DND-41 (cell line): ENCODE results near the gene LRP5.

ENCODE experiments used
- ATAC-seq: fragments of 200-7000 bp; cut with Tn5 transposase; 3 replicates; pipeline ENCODE4 v1.9.1; 2021; ENCODE audit warnings: low read depth; ENCODE audit not compliant: insufficient read depth
- DNase-seq: peaks from one replicate; pipeline ENCODE4 v3.0.0-alpha.2; 2020
- H2AFZ ChIP-seq: 2 replicates; pipeline ENCODE4 v1.6.0; 2012; ENCODE audit warnings: low read depth, low read length
- H3K27ac ChIP-seq: 2 replicates; pipeline ENCODE4 v1.5.1; 2012; ENCODE audit warnings: low read length, inconsistent platforms
- H3K27me3 ChIP-seq: fragments of 200-600 bp; sonication (generic); 2 replicates; pipeline ENCODE4 v1.6.0; 2012; ENCODE audit warnings: low read length, mild to moderate bottlenecking, inconsistent platforms; ENCODE audit not compliant: insufficient read depth, poor library complexity
- H3K36me3 ChIP-seq: 2 replicates; pipeline ENCODE4 v1.5.1; 2012; ENCODE audit warnings: low read length, inconsistent platforms; ENCODE audit not compliant: insufficient read depth
- H3K4me1 ChIP-seq: 2 replicates; pipeline ENCODE4 v1.5.1; 2012; ENCODE audit warnings: mild to moderate bottlenecking, low read length; ENCODE audit not compliant: insufficient read depth
- H3K4me2 ChIP-seq: 2 replicates; pipeline ENCODE4 v1.6.0; 2012; ENCODE audit warnings: mild to moderate bottlenecking, moderate library complexity, low read length, inconsistent platforms; ENCODE audit not compliant: insufficient read depth
- H3K4me3 ChIP-seq, 2 experiments: fragments of 200-600 bp in 1 of 2; shearing (Covaris generic) in 1 of 2; 2 replicates each; pipeline ENCODE4 v1.5.1; 2012 to 2016; ENCODE audit warnings: inconsistent platforms in 2 of 2, low read length in 2 of 2, mild to moderate bottlenecking in 2 of 2, low read depth in 1 of 2, moderate library complexity in 1 of 2
- H3K79me2 ChIP-seq: 2 replicates; pipeline ENCODE4 v1.6.0; 2012; ENCODE audit warnings: low read length, inconsistent platforms; ENCODE audit not compliant: insufficient read depth
- H3K9ac ChIP-seq: 2 replicates; pipeline ENCODE4 v1.6.0; 2012; ENCODE audit warnings: low read depth, mild to moderate bottlenecking, inconsistent platforms, low read length, moderate library complexity
- H3K9me3 ChIP-seq: 2 replicates; pipeline ENCODE4 v1.5.1; 2012; ENCODE audit warnings: low read length, moderate library complexity, mild to moderate bottlenecking, inconsistent platforms; ENCODE audit not compliant: insufficient read depth, severe bottlenecking
- H4K20me1 ChIP-seq: 2 replicates; pipeline ENCODE4 v1.6.0; 2012; ENCODE audit warnings: low read length; ENCODE audit not compliant: insufficient read depth
- EZH2 ChIP-seq: IDR thresholded peaks from 3 replicates; pipeline ENCODE4 v1.6.1; 2012; ENCODE audit warnings: borderline replicate concordance, low read depth, mild to moderate bottlenecking, moderate library complexity, low read length, inconsistent platforms; ENCODE audit not compliant: severe bottlenecking
- TF ChIP-seq, protein P1 (sequence below): IDR thresholded peaks from 2 replicates; pipeline ENCODE4 v1.5.1; 2012; ENCODE audit warnings: borderline replicate concordance, low read length, moderate library complexity, mild to moderate bottlenecking; ENCODE audit not compliant: poor library complexity, severe bottlenecking; ENCODE audit errors: extremely low read depth

The LRP5 gene

DNA sequence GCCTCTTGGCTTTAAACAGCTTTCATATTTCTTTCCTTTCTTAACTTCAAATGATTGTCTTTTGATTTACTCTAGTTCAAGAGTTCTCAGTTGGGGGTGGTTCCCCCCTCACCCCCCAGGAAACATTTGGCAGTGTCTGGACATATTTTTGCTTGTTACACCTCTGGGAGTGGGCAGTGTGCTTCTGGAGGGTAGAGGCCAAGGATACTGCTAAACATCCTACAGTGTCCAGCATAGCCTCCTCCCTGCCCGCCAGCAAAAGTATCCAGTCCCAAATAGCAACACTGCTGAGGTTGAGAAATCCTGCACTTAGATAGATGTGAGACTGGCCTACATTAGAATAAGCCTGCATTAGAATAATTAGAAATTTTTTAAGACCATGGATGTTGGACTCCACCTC is 151.3 kb downstream of the LRP5 start:
- peak overlapping the region in 1 of 2 experiments; percentile 37; a peak in 1 of 4 replicates for H3K4me3 ChIP-seq

DNA sequence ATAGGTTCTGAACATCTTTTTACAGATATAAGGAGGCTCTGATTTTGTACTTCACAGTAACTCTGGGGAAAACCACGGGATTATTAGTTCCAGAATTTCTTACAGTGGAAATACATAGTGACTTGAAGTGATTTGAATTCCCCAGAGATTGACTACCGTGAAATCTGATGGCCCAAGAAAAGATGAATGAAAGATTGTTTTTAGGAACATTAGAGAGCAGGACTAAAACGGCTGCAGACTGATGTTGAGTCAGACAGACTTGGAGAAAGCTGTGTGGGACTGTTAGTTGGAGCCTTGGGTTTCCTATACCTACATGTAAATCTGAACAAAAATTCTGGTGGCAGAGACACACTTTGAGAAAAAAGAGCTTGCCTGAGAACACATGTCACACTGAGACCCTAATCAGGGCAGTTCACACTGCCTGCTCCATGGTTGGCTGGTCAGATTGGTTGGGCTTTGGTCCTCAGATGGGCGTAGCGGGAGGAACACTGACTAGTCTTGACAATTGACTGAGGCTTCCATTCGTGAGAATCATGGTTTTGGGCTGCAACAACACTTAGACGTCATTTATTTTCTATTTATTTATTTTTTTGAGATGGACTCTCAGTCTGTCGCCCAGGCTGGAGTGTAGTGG is 154.9 kb downstream of the LRP5 start:
- Histone ChIP-seq H3K27me3 (no peaks in the 10 kb centered on the region), H4K20me1 (peaks cover 95% of the 10 kb centered on the region)

More for the DNA sequence above, 151.3 kb downstream of the LRP5 start:
- no peaks in the 10 kb centered on the region for H3K27me3 ChIP-seq
- ATAC-seq (no peak), DNase-seq (no peak)
- peaks cover 31% of the 10 kb centered on the region for H3K36me3 ChIP-seq
- H3K9ac ChIP-seq = 0 out of 2 replicates have a peak overlapping the region, but pooled peaks have one; percentile 93
- H3K4me2 ChIP-seq = peak overlapping the region; percentile 90
- 0 out of 2 replicates have a peak overlapping the region, but pooled peaks have one; percentile 39 for H3K27ac ChIP-seq
- H2AFZ ChIP-seq = no peak overlapping the region
- no peaks in the 10 kb centered on the region for H3K9me3 ChIP-seq
- peaks cover 73% of the 10 kb centered on the region for H4K20me1 ChIP-seq
- H3K4me1 ChIP-seq = peaks cover 77% of the 10 kb centered on the region
- TF ChIP-seq, protein P1, sequence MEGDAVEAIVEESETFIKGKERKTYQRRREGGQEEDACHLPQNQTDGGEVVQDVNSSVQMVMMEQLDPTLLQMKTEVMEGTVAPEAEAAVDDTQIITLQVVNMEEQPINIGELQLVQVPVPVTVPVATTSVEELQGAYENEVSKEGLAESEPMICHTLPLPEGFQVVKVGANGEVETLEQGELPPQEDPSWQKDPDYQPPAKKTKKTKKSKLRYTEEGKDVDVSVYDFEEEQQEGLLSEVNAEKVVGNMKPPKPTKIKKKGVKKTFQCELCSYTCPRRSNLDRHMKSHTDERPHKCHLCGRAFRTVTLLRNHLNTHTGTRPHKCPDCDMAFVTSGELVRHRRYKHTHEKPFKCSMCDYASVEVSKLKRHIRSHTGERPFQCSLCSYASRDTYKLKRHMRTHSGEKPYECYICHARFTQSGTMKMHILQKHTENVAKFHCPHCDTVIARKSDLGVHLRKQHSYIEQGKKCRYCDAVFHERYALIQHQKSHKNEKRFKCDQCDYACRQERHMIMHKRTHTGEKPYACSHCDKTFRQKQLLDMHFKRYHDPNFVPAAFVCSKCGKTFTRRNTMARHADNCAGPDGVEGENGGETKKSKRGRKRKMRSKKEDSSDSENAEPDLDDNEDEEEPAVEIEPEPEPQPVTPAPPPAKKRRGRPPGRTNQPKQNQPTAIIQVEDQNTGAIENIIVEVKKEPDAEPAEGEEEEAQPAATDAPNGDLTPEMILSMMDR = no peak
- no peak for TF ChIP-seq EZH2
- H3K79me2 ChIP-seq = peaks cover 81% of the 10 kb centered on the region

DNA sequence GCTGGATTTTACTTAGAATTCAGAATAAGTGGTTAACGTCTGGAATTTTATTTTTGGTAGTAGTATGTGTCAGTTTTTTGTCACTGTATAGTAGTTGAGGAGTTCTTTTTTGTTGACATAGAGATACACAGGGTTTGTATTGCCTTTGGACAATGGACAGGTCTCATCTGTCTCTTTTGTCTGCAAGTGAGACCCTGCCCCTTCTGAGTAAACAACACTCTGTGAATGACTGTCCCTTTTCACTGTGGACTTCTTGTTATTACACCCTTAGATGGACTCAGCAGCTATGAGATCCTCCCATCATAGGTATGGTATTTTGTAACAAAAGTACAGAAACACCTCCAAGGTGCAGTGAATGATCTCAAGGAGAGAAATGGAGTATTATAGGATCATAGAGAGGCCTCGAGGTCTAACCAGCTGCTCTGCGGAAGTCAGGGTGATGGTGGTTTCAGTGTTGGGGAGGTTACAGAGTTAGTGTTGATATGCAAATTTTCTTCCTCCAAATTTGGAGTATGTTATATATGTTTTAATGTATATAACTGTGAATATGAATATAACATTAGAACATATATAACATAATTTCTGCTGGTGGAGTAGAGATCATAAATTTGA is 155.9 kb downstream of the LRP5 start:
- no peak overlapping the region for H2AFZ ChIP-seq
- peak overlapping the region; percentile 34; the same call in 1 of the 2 replicates for H3K4me2 ChIP-seq
- peaks cover 99% of the 10 kb centered on the region for H3K79me2 ChIP-seq
- H3K27me3 ChIP-seq = no peaks in the 10 kb centered on the region
- peaks cover 95% of the 10 kb centered on the region for H4K20me1 ChIP-seq
- H3K36me3 ChIP-seq = peaks cover 28% of the 10 kb centered on the region
- no peak overlapping the region for H3K4me3 ChIP-seq
- H3K27ac ChIP-seq = no peak overlapping the region
- DNase-seq (no peak), ATAC-seq (no peak)
- no peaks in the 10 kb centered on the region for H3K9me3 ChIP-seq
- no peak overlapping the region for H3K9ac ChIP-seq
- peaks cover 89% of the 10 kb centered on the region for H3K4me1 ChIP-seq
- TF ChIP-seq, protein P1 = no peak
- TF ChIP-seq EZH2 = no peak

More for the DNA sequence above, 154.9 kb downstream of the LRP5 start:
- Histone ChIP-seq H3K9me3 (no peaks in the 10 kb centered on the region), H3K9ac (no peak overlapping the region), H2AFZ (no peak overlapping the region), H3K4me3 (no peak overlapping the region), H3K4me1 (peaks cover 95% of the 10 kb centered on the region), H3K27ac (no peak overlapping the region), H3K36me3 (peaks cover 27% of the 10 kb centered on the region), H3K4me2 (peak overlapping the region; percentile 34; the same call in 1 of the 2 replicates), H3K79me2 (peaks cover 99% of the 10 kb centered on the region)
- TF ChIP-seq, protein P1 = no peak
- no peak for TF ChIP-seq EZH2
- DNase-seq = no peak
- no peak for ATAC-seq
